Measurements from ENCODE around the gene GFI1B.
"Not testable (repeated sequence)": the region's sequence is repeated elsewhere in the genome, so short reads cannot be mapped to it uniquely, and the experiment has no call there.

The GFI1B gene

DNA sequence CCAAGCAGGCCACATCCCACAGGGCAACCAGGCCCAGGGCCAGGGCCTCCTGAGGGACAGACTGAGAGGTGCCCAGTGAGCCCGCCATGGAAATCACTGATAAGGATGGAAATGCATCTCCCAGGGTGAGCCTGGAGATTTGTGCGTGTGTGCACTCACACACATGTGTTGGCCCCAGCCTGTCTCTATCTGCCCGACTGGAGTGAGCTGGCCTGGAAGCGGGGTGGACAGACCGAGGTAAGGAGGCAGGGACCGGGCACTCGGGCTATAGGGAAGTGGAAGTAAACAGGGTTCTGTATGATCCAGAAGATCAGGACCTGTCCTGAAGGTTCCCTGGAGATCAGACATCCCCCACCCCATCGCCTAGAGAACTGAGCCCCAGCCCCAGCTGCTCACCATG, 17.4 kb downstream of the GFI1B start:
- no peak for TF ChIP-seq TAF1 (IDR thresholded peaks at IDR 0.05; ENCODE audit: low read depth, low read length)
- TF ChIP-seq POLR2A (IDR thresholded peaks at IDR 0.05; ENCODE audit: low read depth, low read length): no peak
- no peak for TF ChIP-seq POLR2AphosphoS5 (IDR thresholded peaks at IDR 0.05; ENCODE audit: low read depth, low read length)
- no peak for TF ChIP-seq POU2F2 (IDR thresholded peaks at IDR 0.05; ENCODE audit: low read depth, low read length)
- no peak for TF ChIP-seq SPI1 (IDR thresholded peaks at IDR 0.05; ENCODE audit: low read depth, low read length)
- TF ChIP-seq PAX5 (IDR thresholded peaks at IDR 0.05; ENCODE audit: insufficient read depth, low read length, severe bottlenecking): no peak
- no peak for FAIRE-seq
- DNase-seq (ENCODE audit: insufficient read length, low spot score): no peak

DNA sequence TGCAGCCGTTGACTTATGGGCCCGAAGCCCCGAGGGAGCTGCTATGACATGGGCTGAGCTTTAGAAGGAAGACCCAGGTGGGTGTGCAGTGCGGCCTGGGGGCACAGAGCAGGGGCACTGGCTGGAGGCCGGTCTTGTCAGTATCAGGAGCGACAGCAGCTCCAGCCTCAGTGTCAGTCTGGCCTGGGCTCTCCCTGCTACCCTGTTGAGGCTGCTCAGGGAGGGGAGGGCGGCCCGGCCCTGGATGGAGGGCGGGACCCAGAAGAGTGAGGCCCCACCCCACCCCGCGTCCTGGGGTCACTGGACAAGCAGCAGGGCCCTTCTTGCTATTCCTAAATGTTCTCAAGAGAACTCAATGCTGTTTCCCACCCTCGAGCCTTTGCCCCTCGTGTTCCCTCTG, 18.0 kb downstream of the GFI1B start:
- TF ChIP-seq SPI1 (IDR thresholded peaks at IDR 0.05; ENCODE audit: low read depth, low read length): no peak
- no peak for TF ChIP-seq POLR2A (IDR thresholded peaks at IDR 0.05; ENCODE audit: low read depth, low read length)
- no peak for TF ChIP-seq TAF1 (IDR thresholded peaks at IDR 0.05; ENCODE audit: low read depth, low read length)
- TF ChIP-seq POLR2AphosphoS5 (IDR thresholded peaks at IDR 0.05; ENCODE audit: low read depth, low read length): no peak
- TF ChIP-seq POU2F2 (IDR thresholded peaks at IDR 0.05; ENCODE audit: low read depth, low read length): no peak
- no peak for TF ChIP-seq PAX5 (IDR thresholded peaks at IDR 0.05; ENCODE audit: insufficient read depth, low read length, severe bottlenecking)
- no peak for FAIRE-seq
- no peak for DNase-seq (ENCODE audit: insufficient read length, low spot score)

DNA sequence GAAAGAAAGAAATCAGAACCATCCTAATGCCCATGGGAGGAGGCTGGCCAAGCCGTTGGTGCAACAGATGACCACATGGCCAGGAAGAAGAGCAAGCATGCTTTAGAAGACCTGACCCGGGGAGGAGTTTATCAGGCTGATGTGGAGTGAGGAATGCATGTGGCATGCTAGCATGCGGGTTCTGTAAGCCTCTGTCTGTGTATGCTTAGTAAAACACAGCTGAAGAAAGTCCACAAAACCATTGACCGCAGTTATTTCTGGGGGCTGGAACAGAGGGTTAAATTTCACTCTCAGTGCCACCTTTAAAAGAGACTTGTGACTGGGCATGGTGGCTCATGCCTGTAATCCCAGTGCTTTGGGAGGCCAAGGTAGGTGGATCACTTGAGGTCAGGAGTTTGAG, 19.1 kb downstream of the GFI1B start:
- DNase-seq (ENCODE audit: insufficient read length, low spot score): no peak
- no peak for FAIRE-seq

DNA sequence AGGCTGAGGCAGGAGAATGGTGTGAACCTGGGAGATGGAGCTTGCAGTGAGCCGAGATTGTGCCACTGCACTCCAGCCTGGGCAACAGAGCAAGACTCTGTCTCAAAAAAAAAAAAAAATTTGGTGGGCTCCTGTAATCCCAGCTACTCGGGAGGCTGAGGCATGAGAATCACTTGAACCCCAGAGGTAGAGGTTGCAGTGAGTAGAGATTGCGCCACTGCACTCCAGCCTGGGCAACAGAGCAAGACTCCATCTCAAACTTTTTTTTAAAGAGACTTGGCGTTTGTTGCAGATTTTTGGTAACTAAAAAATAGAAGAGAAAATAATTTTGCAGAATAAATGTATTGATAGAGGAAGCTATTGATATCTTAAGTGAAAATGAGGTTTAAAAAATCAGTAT, 19.7 kb downstream of the GFI1B start:
- FAIRE-seq; DNase-seq (ENCODE audit: insufficient read length, low spot score): not testable (repeated sequence)

More for the DNA sequence above, 19.1 kb downstream of the GFI1B start:
- TF ChIP-seq POU2F2 (IDR thresholded peaks at IDR 0.05; ENCODE audit: low read depth, low read length): no peak
- no peak for TF ChIP-seq POLR2AphosphoS5 (IDR thresholded peaks at IDR 0.05; ENCODE audit: low read depth, low read length)
- TF ChIP-seq SPI1 (IDR thresholded peaks at IDR 0.05; ENCODE audit: low read depth, low read length): no peak
- TF ChIP-seq TAF1 (IDR thresholded peaks at IDR 0.05; ENCODE audit: low read depth, low read length): no peak
- TF ChIP-seq PAX5 (IDR thresholded peaks at IDR 0.05; ENCODE audit: insufficient read depth, low read length, severe bottlenecking): no peak
- TF ChIP-seq POLR2A (IDR thresholded peaks at IDR 0.05; ENCODE audit: low read depth, low read length): no peak

DNA sequence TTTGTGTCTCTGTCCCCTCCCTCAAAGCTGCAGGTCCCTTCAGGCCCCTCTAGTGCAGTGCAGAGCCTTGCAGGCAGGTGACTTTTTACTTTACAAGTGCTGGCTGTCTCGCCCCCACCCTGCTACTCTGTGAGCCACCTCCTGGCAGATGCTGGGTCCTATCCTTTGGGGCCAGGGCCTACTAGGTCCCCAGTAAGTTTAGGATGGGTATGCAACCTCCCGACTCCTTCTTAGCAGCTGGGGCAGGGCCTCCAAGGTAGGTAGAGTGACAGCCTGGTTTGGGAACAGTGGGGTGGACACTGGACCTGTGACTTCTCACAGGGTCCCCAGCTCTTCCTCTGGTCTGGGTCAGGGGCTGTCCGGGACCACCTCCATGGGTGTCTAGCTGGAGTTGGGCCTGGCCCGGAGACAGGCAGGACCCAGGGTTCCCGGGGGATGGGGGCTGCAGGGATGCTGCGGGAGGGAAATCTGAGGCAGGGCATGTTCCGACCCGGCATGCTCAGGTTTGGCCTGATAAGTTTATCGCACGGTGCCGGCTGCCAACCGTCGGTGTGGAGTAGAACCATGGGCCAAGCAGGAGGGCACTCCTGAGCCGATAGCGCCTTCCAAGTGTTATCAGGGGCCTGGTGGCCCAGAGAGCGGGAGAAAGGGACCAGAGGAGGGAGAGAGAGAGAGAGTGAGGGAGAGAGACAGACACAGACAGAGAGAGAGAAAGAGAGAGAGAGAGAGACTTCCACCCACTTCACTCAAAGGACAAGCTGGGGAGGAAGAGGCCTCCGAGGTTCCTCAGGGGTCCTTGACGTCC, 20.5 kb downstream of the GFI1B start:
- FAIRE-seq (no peak), DNase-seq (ENCODE audit: insufficient read length, low spot score) (no peak)
- TF ChIP-seq SPI1 (IDR thresholded peaks at IDR 0.05; ENCODE audit: low read depth, low read length) (no peak), POLR2A (IDR thresholded peaks at IDR 0.05; ENCODE audit: low read depth, low read length) (no peak), PAX5 (IDR thresholded peaks at IDR 0.05; ENCODE audit: insufficient read depth, low read length, severe bottlenecking) (no peak), POU2F2 (IDR thresholded peaks at IDR 0.05; ENCODE audit: low read depth, low read length) (no peak), POLR2AphosphoS5 (IDR thresholded peaks at IDR 0.05; ENCODE audit: low read depth, low read length) (no peak), TAF1 (IDR thresholded peaks at IDR 0.05; ENCODE audit: low read depth, low read length) (no peak)

DNA sequence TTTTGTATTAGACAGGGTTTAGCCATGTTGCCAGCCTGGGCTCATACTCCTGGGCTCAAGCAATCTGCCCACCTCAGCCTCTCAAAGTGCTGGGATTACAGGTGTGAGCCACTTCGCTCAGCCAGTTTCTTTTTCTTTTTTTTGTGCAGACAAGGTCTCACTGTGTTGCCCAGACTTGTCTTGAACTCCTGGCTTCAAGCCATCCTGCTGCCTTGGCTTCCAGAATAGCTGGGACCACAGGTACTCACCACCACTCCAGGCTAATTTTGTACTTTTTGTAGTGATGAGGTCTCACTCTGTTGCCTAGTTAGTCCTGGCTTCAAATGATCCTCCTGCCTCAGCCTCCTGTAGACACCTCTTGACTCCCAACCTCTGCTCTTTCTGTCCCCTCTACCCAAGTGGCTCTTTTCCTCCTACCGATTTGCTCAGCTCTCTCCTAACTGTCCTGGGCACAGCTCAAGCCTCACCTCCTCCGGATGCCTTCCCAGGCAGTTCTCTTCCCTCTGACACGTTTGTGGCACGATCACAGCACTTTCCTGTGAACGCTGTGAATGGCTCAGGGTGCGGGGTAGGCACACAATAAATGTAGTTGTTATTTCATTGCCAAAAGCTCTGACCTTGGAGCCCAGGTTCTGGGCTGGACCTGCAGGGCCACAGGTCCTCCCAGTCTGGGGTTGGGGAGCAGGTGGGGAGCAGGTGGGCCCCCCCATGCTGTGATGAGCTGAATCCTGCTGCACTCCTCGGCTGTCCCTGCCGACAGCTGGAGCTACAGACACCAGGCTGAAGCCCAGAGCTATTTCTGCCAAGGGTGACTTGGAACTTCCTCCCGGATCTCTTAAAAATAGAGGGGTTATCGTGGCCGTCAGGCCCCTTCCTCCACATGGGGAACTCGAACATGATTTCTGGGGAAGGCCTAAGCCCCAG, 23.9 kb downstream of the GFI1B start:
- DNase-seq (ENCODE audit: insufficient read length, low spot score) (no peak), FAIRE-seq (no peak)
- TF ChIP-seq POU2F2 (IDR thresholded peaks at IDR 0.05; ENCODE audit: low read depth, low read length) (no peak), TAF1 (IDR thresholded peaks at IDR 0.05; ENCODE audit: low read depth, low read length) (no peak), POLR2A (IDR thresholded peaks at IDR 0.05; ENCODE audit: low read depth, low read length) (no peak), POLR2AphosphoS5 (IDR thresholded peaks at IDR 0.05; ENCODE audit: low read depth, low read length) (no peak), PAX5 (IDR thresholded peaks at IDR 0.05; ENCODE audit: insufficient read depth, low read length, severe bottlenecking) (no peak), SPI1 (IDR thresholded peaks at IDR 0.05; ENCODE audit: low read depth, low read length) (no peak)

DNA sequence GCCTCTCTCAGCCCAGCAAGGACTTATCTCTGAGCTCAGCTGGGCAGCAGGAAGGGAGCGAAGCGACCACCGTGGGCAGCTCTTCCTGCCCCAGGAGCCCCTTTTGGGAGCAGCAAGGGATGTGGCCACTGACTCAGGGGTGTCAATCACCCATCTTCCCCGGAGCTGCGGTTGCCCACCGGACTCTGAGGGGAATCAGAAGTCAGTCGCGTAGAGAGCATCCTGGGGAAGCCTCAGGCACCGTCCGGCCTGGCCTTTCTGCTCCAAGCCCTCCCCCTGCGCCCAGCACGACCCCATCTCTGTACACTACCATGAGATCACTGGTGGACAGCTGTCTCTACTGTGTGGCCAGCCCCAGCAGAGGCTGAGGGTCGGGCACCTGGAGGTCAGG, 24.6 kb downstream of the GFI1B start:
- FAIRE-seq (no peak), DNase-seq (ENCODE audit: insufficient read length, low spot score) (no peak)
- TF ChIP-seq SPI1 (IDR thresholded peaks at IDR 0.05; ENCODE audit: low read depth, low read length) (no peak), POLR2A (IDR thresholded peaks at IDR 0.05; ENCODE audit: low read depth, low read length) (no peak)

DNA sequence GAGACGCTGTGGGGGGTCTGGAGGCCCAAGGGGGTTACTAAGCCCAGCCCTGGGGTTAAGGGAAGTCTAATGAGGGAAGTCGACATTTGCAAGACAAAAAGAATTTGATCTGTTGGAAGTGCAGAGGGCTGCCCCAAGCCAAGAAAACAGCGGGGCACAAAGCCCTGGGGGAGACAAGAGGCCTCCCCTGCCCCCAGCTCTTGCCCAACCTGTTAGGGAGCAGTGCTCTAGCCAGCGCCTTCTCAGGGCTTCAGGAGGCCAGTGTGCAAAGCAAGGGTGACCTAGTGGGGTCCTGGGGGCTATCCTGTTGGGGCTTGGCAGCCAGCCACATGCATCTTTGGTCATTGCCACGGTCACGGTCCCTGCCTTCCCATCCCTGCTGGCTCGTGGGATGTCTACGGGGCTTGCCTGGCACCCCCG, 25.2 kb downstream of the GFI1B start:
- DNase-seq (ENCODE audit: insufficient read length, low spot score): no peak
- FAIRE-seq: no peak
- TF ChIP-seq TAF1 (IDR thresholded peaks at IDR 0.05; ENCODE audit: low read depth, low read length) (no peak), SPI1 (IDR thresholded peaks at IDR 0.05; ENCODE audit: low read depth, low read length) (no peak), POLR2A (IDR thresholded peaks at IDR 0.05; ENCODE audit: low read depth, low read length) (no peak), POU2F2 (IDR thresholded peaks at IDR 0.05; ENCODE audit: low read depth, low read length) (no peak), POLR2AphosphoS5 (IDR thresholded peaks at IDR 0.05; ENCODE audit: low read depth, low read length) (no peak), PAX5 (IDR thresholded peaks at IDR 0.05; ENCODE audit: insufficient read depth, low read length, severe bottlenecking) (no peak)

DNA sequence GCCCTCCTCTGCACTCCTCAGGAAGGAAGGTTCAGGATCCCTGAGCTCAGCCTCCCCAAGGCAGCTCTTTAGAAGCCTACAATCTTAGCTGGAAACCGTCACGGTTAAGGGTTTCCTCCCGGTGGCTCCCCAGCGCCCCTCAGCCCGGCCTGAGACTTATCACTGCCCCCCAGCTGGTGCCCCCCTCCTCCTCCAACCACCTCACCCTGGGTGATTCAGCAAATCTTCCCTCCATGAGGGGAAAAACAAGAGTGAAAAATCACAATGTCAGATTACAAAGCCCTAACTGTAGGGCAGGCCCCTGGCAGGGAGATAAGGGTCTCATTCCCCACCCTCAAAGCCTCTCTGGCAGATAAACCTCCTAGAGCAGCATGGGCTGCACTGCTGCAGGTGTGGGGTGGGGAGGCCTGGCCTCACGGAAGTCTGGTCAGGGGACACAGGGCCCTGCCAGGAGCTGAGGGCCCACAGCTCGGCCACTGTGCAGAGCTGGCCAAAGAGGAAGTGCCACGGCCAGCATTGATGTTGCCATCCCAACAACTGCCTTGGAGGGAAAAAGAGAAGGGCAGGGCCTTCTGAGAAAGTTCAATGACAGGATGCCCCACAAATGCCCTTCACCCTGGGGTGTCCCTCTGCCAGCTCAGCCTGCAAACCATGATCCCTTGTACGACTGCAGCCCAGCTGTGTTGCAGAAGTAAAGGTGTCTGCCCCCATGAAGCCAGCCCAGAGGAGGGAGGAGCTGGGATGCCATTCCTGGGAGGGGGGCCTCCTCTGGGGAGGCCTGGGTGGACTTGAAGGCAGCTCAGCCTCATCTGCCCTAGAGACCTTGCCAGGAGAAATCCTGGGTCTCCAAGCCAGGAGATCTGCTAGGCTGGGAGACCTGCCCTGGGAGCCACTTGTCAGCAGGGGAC, 25.9 kb downstream of the GFI1B start:
- FAIRE-seq (no peak), DNase-seq (ENCODE audit: insufficient read length, low spot score) (no peak)
- TF ChIP-seq POU2F2 (IDR thresholded peaks at IDR 0.05; ENCODE audit: low read depth, low read length): no peak
- no peak for TF ChIP-seq POLR2A (IDR thresholded peaks at IDR 0.05; ENCODE audit: low read depth, low read length)
- no peak for TF ChIP-seq TAF1 (IDR thresholded peaks at IDR 0.05; ENCODE audit: low read depth, low read length)
- no peak for TF ChIP-seq POLR2AphosphoS5 (IDR thresholded peaks at IDR 0.05; ENCODE audit: low read depth, low read length)
- no peak for TF ChIP-seq PAX5 (IDR thresholded peaks at IDR 0.05; ENCODE audit: insufficient read depth, low read length, severe bottlenecking)
- TF ChIP-seq SPI1 (IDR thresholded peaks at IDR 0.05; ENCODE audit: low read depth, low read length): no peak
